Retinal pigment epithelial cell (primary cell): ENCODE measurements around the gene ZDHHC11.
"Not testable (repeated sequence)": the region's sequence is repeated elsewhere in the genome, so short reads cannot be mapped to it uniquely, and the experiment has no call there.

Experiments
- DNase-seq: peaks from one replicate; pipeline ENCODE4 v3.0.0-alpha.2; 2010; ENCODE audit warnings: low read depth
- H3K4me3 ChIP-seq: 2 replicates; pipeline ENCODE4 v1.5.1; 2011; ENCODE audit warnings: mild to moderate bottlenecking, low read length, control low read depth, moderate library complexity
- TF ChIP-seq, protein P1 (sequence below): conservative IDR thresholded peaks from 2 replicates; pipeline ENCODE4 v1.5.1; 2011; ENCODE audit warnings: low read depth, low read length, control low read depth, inconsistent platforms

The ZDHHC11 gene

DNA sequence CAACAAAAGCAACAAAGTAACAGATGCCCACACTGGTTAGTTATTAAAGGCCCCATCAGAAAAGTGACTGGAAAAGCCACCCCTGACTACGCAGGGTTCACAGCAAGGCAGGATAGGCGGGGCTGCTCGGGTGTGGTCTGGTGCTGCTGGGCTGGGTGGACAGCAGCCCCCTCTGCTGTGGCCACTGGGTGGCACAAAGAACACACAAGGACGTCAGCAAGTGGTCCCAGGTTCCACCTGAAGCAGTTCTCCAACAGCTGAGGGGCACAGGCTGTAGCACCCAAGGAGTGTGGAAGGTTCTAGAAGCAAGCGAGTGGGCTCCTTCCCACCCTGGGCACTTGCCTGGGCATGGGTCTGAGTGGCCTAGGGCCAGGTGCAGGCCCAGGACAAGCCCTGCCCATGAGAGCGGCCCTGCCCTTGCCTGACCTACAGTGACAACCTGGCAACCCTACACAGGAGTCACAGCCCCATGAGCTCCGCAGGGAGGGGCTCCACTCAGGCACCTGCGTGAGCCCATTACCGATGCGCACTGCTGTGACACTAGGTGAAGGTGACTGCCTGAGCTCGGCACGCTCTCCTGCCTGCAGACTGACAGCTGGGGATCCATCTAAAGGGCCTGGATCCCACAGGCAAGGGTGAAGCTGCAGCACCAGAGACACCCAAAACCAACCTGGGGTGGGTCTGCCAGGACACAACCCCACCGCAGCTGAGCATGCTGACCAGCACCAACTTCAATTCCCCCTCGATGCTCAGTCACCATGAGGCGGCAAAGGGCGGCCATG is 33.8 kb upstream of the ZDHHC11 start:
- TF ChIP-seq, protein P1, sequence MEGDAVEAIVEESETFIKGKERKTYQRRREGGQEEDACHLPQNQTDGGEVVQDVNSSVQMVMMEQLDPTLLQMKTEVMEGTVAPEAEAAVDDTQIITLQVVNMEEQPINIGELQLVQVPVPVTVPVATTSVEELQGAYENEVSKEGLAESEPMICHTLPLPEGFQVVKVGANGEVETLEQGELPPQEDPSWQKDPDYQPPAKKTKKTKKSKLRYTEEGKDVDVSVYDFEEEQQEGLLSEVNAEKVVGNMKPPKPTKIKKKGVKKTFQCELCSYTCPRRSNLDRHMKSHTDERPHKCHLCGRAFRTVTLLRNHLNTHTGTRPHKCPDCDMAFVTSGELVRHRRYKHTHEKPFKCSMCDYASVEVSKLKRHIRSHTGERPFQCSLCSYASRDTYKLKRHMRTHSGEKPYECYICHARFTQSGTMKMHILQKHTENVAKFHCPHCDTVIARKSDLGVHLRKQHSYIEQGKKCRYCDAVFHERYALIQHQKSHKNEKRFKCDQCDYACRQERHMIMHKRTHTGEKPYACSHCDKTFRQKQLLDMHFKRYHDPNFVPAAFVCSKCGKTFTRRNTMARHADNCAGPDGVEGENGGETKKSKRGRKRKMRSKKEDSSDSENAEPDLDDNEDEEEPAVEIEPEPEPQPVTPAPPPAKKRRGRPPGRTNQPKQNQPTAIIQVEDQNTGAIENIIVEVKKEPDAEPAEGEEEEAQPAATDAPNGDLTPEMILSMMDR = peak; percentile 4
- no peak overlapping the region for H3K4me3 ChIP-seq
- DNase-seq = no peak

DNA sequence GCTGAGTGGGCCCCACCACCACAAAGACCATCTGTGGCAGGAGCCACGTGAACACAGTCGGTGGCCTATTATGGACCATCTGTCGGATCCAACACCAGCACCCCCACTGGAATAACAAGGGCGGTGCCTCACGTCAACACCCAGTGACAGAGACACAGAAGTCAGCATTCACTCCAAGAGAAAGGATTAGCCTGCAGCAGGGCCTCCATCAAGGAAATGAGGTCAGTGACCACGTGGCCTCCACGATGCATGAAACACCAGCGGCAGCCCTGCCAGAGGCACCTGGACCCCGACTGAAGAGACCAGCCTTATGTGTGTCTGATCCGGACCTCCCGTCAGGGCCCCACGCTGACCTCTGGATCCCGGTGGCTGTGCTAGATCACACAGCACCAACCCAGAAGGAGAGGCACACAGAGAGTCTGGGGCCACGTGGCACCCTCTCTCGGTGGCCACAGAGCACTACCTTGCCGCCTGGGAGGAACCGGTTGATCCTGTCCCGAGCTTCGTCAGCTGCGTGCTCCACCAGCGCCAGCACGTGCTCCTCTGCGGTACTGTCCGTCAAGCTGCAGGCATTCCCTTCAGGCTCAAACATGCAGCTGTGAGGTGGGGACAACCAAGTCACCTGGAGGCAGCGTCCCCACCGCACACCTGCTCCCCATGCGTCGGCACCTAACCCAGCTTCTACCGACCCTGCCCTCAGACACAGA is 32.8 kb upstream of the ZDHHC11 start:
- TF ChIP-seq, protein P1 = no peak
- DNase-seq = no peak

DNA sequence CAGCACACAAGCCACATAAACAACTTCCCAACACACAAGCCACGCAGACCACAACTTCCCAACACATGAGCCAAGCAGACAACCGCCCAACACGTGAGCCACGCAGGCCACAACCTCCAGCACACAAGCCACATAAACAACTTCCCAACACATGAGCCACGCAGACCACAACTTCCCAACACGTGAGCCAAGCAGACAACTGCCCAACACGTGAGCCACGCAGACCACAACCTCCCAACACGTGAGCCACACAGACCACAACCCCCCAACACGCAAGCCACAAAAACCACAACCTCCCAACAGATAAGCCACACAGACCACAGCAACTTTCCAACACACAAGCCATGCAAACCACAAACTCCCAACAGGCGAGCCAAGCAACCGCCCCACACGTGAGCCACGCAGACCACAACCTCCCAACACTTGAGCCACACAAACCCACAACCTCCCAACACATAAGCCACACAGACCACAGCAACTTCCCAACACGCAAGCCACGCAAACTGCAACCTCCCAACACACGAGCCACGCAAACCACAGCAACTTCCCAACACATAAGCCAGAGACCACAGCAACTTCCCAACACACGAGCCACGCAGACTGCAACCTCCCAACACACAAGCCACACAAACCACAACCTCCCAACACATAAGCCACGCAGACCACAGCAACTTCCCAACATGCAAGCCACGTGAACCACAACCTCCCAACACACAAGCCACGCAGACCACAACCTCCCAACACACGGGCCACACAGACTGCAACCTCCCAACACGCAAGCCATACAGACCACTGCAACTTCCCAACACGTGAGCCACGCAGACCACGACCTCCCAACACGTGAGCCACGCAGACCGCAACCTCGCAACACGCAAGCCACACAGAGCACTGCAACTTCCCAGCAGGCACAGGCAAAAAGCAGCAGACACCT is 31.7 kb upstream of the ZDHHC11 start:
- DNase-seq = no peak
- TF ChIP-seq, protein P1 = no peak
- no peak overlapping the region for H3K4me3 ChIP-seq

More for the DNA sequence above, 32.8 kb upstream of the ZDHHC11 start:
- no peak overlapping the region for H3K4me3 ChIP-seq

DNA sequence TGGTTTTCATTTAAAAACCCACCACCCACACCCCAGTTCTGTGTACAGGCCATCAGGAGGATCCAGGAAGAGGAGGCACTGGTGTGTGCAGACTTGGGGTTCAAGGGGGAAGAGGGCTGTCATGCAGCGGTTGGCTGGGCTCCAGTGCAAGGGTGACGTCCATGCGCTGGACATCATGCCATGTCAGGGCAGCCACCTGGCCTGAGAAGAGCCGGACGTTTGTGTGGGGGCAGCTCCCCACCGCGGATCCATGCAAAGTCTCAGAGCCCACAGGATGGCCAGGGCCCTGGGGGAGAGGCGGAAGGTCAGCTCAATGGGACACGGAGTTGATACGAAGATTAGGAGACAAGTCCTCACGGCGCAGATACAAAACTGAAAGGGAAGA is 30.8 kb upstream of the ZDHHC11 start:
- no peak for DNase-seq
- H3K4me3 ChIP-seq = no peak overlapping the region
- TF ChIP-seq, protein P1 = no peak

DNA sequence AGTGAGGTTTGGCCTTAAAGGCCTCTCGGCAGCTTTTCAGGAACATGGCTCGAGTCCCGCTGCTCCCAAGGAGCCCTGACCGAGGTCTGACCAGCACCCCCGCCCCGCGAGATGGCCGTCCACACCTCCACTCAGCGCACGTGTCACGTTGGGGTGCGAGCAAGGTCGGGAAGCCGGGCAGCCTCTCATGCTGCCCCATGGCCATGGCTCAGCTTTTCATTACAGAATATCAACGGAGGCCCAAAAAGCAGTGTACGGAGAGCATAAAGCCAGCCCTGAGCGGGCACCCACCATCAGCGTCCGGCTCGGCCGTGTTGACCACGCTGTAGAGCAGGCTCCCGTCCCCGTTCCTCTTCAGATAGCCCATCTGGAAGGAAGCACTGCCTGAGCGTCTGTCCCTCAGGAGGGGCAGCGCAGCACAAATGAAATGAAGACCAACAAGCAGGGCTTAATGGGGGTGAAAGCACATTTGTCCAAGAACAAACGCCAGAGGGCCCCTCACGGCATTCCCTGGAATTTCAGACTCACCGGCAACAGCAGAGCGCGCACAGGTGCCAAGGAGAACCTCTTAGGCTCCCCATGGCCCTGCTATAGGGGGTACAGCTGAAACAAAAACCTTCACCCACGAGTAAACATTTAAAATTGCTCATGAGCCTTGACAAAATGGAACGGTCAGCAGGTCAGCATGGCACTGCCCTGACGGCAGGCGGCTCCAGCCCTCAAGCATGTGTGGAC is 30.2 kb upstream of the ZDHHC11 start:
- no peak overlapping the region for H3K4me3 ChIP-seq
- no peak for DNase-seq
- TF ChIP-seq, protein P1 = no peak

DNA sequence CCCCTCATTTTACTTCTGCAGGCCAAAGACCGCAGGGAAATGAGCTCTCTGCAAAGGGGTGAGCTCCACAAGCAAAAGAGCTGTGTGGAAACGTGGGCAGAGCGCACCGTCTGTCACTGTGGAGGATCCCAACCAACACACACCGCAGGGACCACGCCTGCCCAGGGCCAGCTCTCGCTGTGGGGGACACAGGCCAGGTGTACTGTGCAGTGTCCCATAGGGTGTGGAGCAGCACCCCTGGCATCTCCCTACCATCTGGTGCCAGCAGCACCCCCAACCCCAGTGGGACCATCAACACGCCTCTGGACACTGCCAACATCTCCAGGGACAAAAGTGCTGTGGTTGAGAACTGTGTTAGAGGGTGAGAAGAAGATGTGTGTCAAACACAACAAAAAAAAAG is 27.9 kb upstream of the ZDHHC11 start:
- DNase-seq, H3K4me3 ChIP-seq: not testable (repeated sequence)

DNA sequence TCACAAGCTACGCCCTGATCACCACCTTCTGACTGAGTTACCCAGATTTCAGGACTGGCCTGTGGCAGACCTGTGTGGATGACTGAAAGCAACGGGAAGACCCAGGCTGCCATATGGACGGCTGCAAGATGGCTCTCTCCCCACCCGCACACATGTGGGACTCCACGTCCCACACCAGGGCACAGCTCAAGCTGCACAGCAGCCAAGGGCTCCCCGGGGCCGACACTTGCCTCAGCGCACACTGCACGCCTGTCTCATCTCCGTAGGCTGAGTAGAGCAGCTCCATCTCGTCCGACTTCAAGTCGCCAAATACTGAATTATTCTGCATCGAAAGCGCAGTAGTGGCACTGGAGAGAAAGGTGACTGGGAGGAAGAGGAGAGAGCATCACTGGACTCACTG is 27.3 kb upstream of the ZDHHC11 start:
- no peak for DNase-seq
- no peak overlapping the region for H3K4me3 ChIP-seq
- TF ChIP-seq, protein P1 = no peak
